HEK293 (cell line): Measurements from ENCODE around the gene CEMP1.

Experiments used
- CTCF ChIA-PET: fragments of 350-600 bp; formaldehyde crosslinking; extraction: SDS; loops from one replicate; lab custom pipeline; 2021; ENCODE audit warnings: antibody characterized with exemption; lab: Yijun Ruan, JAX
- POLR2A ChIA-PET: fragments of 300-600 bp; formaldehyde crosslinking; extraction: SDS; loops from one replicate; lab custom pipeline; 2020; ENCODE audit warnings: antibody characterized with exemption, inconsistent platforms; lab: Yijun Ruan, JAX
- H3K27ac ChIP-seq: fragments of 200-500 bp; sonication (Bioruptor generic); 2 replicates; pipeline ENCODE4 v1.5.1; 2014; ENCODE audit warnings: low read depth, low read length, control low read depth, inconsistent platforms; ENCODE audit errors: extremely low read depth
- H3K36me3 ChIP-seq, 2 experiments: fragments of 200-500 bp in 1 of 2; sonication (Bioruptor generic) in 1 of 2; 1 replicate in 1 of 2; 2 replicates in 1 of 2; pipeline ENCODE4 v1.5.1; 2014 to 2017; ENCODE audit warnings: inconsistent platforms in 2 of 2, low read length in 2 of 2; ENCODE audit not compliant: control insufficient read depth in 2 of 2, insufficient read depth in 1 of 2
- H3K4me1 ChIP-seq: fragments of 200-500 bp; sonication (Bioruptor generic); 2 replicates; pipeline ENCODE4 v1.5.1; 2014; ENCODE audit warnings: mild to moderate bottlenecking, low read length, inconsistent platforms; ENCODE audit not compliant: control insufficient read depth, insufficient read depth
- H3K4me3 ChIP-seq: 2 replicates; pipeline ENCODE4 v1.5.1; 2011; ENCODE audit warnings: low read depth, mild to moderate bottlenecking, control low read depth, low read length, moderate library complexity
- H3K9me3 ChIP-seq: fragments of 200-500 bp; sonication (Bioruptor generic); 2 replicates; pipeline ENCODE4 v1.5.1; 2014; ENCODE audit warnings: low read depth, low read length, inconsistent platforms; ENCODE audit not compliant: control insufficient read depth, insufficient read depth
- AEBP2 ChIP-seq: fragments of 450-650 bp; formaldehyde crosslinking; IDR thresholded peaks from 2 replicates; pipeline ENCODE4 v1.5.1; 2016; ENCODE audit warnings: missing biosample characterization, missing genetic modification characterization, borderline replicate concordance
- GFI1B ChIP-seq: fragments of 450-650 bp; formaldehyde crosslinking; IDR thresholded peaks from 2 replicates; pipeline ENCODE4 v1.5.1; 2016; ENCODE audit warnings: missing biosample characterization, missing genetic modification characterization
- GLI2 ChIP-seq: fragments of 450-650 bp; formaldehyde crosslinking; IDR thresholded peaks from 2 replicates; pipeline ENCODE4; 2017; ENCODE audit warnings: missing biosample characterization, missing genetic modification characterization, low read depth, borderline replicate concordance
- IKZF3 ChIP-seq: fragments of 450-650 bp; IDR thresholded peaks from 2 replicates; pipeline ENCODE4 v1.5.0; 2018; ENCODE audit warnings: missing biosample characterization, mild to moderate bottlenecking, missing genetic modification characterization, moderate library complexity
- KLF1 ChIP-seq: fragments of 450-650 bp; formaldehyde crosslinking; IDR thresholded peaks from 2 replicates; pipeline ENCODE4 v1.5.1; 2016; ENCODE audit warnings: missing biosample characterization, missing genetic modification characterization
- OSR2 ChIP-seq: fragments of 450-650 bp; formaldehyde crosslinking; IDR thresholded peaks from 2 replicates; pipeline ENCODE4 v1.5.1; 2016; ENCODE audit warnings: missing biosample characterization, missing genetic modification characterization
- SCRT1 ChIP-seq: fragments of 450-650 bp; formaldehyde crosslinking; IDR thresholded peaks from 2 replicates; pipeline ENCODE4 v1.5.1; 2016; ENCODE audit warnings: missing biosample characterization, missing genetic modification characterization, borderline replicate concordance
- SCRT2 ChIP-seq: fragments of 450-650 bp; formaldehyde crosslinking; IDR thresholded peaks from 2 replicates; pipeline ENCODE4 v1.5.1; 2016; ENCODE audit warnings: missing biosample characterization, missing genetic modification characterization
- TCF7L2 ChIP-seq: IDR thresholded peaks from 2 replicates; pipeline ENCODE4 v1.6.1; 2011; ENCODE audit warnings: low read depth, mild to moderate bottlenecking, inconsistent platforms, low read length, moderate library complexity, borderline replicate concordance
- ZBTB44 ChIP-seq: fragments of 450-650 bp; IDR thresholded peaks from 2 replicates; pipeline ENCODE4 v1.5.1; 2018; ENCODE audit warnings: missing biosample characterization, mild to moderate bottlenecking, missing genetic modification characterization
- ZBTB48 ChIP-seq: fragments of 450-650 bp; formaldehyde crosslinking; IDR thresholded peaks from 2 replicates; pipeline ENCODE4 v1.5.1; 2016; ENCODE audit warnings: missing biosample characterization, missing genetic modification characterization
- ZFP41 ChIP-seq: fragments of 450-650 bp; formaldehyde crosslinking; IDR thresholded peaks from 2 replicates; pipeline ENCODE4 v1.5.1; 2016; ENCODE audit warnings: missing biosample characterization, missing genetic modification characterization, borderline replicate concordance
- ZNF132 ChIP-seq: fragments of 450-650 bp; formaldehyde crosslinking; IDR thresholded peaks from 2 replicates; pipeline ENCODE4 v1.5.1; 2017; ENCODE audit warnings: missing biosample characterization, missing genetic modification characterization, borderline replicate concordance
- ZNF280C ChIP-seq: fragments of 450-650 bp; formaldehyde crosslinking; IDR thresholded peaks from 2 replicates; pipeline ENCODE4 v1.5.1; 2016; ENCODE audit warnings: missing biosample characterization, missing genetic modification characterization
- ZNF354C ChIP-seq: fragments of 450-650 bp; formaldehyde crosslinking; IDR thresholded peaks from 2 replicates; pipeline ENCODE4 v1.5.1; 2016; ENCODE audit warnings: missing biosample characterization, missing genetic modification characterization, low read depth, borderline replicate concordance
- ZNF362 ChIP-seq: fragments of 450-650 bp; formaldehyde crosslinking; IDR thresholded peaks from 2 replicates; pipeline ENCODE4 v1.5.1; 2016; ENCODE audit warnings: missing biosample characterization, missing genetic modification characterization
- ZNF391 ChIP-seq: fragments of 450-650 bp; formaldehyde crosslinking; IDR thresholded peaks from 2 replicates; pipeline ENCODE4 v1.5.1; 2016; ENCODE audit warnings: low read depth, missing biosample characterization, missing genetic modification characterization, borderline replicate concordance
- ZNF48 ChIP-seq: fragments of 450-650 bp; formaldehyde crosslinking; IDR thresholded peaks from 2 replicates; pipeline ENCODE4 v1.5.1; 2016; ENCODE audit warnings: missing biosample characterization, missing genetic modification characterization
- ZNF518A ChIP-seq: fragments of 450-650 bp; formaldehyde crosslinking; conservative IDR thresholded peaks from 2 replicates; pipeline ENCODE4 v1.5.1; 2016; ENCODE audit warnings: low read depth, missing biosample characterization, missing genetic modification characterization
- ZNF645 ChIP-seq: fragments of 450-650 bp; formaldehyde crosslinking; IDR thresholded peaks from 2 replicates; pipeline ENCODE4; 2016; ENCODE audit warnings: missing biosample characterization, missing genetic modification characterization

Gene CEMP1

GRCh38 chr16:2515180-2515851 lies 15.9 kb downstream of the CEMP1 start:
- ChIA-PET POLR2A (interaction anchor here (0.7 to 2.0 kb wide), 4 partner anchors 18 to 360 kb away, joined by 5 to 6 read pairs (median 6); partner anchors contain the start of genes PDPK1 and TRAF7), CTCF (interaction anchor here (0.6 to 5.6 kb wide), 3 partner anchors 14 to 412 kb away, joined by 4 to 27 read pairs (median 4); no protein-coding TSS in a partner anchor)
- Histone ChIP-seq H3K27ac (peak overlapping the region; percentile 69), H3K9me3 (no peaks in the 10 kb centered on the region), H3K4me3 (peak overlapping the region; percentile 90), H3K4me1 (peaks cover 3% of the 10 kb centered on the region), H3K36me3 (peaks cover 0 to 31% of the 10 kb centered on the region in 2 experiments; a peak in 1 of 3 replicates)
- TF ChIP-seq ZNF391 (tag by site-specific recombination), result no peak
- no peak for TF ChIP-seq IKZF3 (tag by site-specific recombination)
- TF ChIP-seq ZBTB44 (tag by site-specific recombination), result no peak
- peak; percentile 72; the same call in 1 of the 2 replicates for TF ChIP-seq ZBTB48
- TF ChIP-seq GFI1B, result no peak
- TF ChIP-seq ZNF132 (tag by site-specific recombination), result no peak
- no peak for TF ChIP-seq ZNF362 (tag by site-specific recombination)
- TF ChIP-seq SCRT2 (tag by site-specific recombination), result peak; percentile 81
- TF ChIP-seq ZNF518A, result no peak
- TF ChIP-seq AEBP2 (tag by site-specific recombination), result no peak
- no peak; the same call in 1 of the 2 replicates for TF ChIP-seq KLF1
- no peak for TF ChIP-seq ZNF280C (tag by site-specific recombination)
- no peak for TF ChIP-seq GLI2 (tag by site-specific recombination)
- no peak for TF ChIP-seq ZNF645 (tag by site-specific recombination)
- TF ChIP-seq ZNF354C (tag by site-specific recombination), result no peak
- TF ChIP-seq SCRT1 (tag by site-specific recombination), result peak; percentile 63; the same call in 1 of the 2 replicates
- TF ChIP-seq ZFP41 (tag by site-specific recombination), result no peak
- TF ChIP-seq OSR2 (tag by site-specific recombination), result no peak
- TF ChIP-seq ZNF48 (tag by site-specific recombination), result no peak
- TF ChIP-seq TCF7L2, result no peak
